Right lobe of liver (tissue), 4 donors: Measurements from ENCODE around the gene NGF.

Experiments
- CTCF ChIP-seq, 4 donors: fragments of 200-600 bp in 3 of 4; fragments of 450-650 bp in 1 of 4; IDR thresholded peaks; one replicate each; pipeline versions ENCODE4 v1.5.1 to v1.8.0; 2016 to 2022; ENCODE audit warnings: antibody characterized with exemption in 4 of 4, mild to moderate bottlenecking in 2 of 4
- POLR2A ChIP-seq: fragments of 450-650 bp; IDR thresholded peaks from one replicate; pipeline ENCODE4 v1.6.1; 2017; ENCODE audit warnings: antibody characterized with exemption, mild to moderate bottlenecking
- donor health status: DM: no; HTN: no; CAD: no.
- donor health status: DM: no; HTN: no; CAD: no.
- donor health status: DM: no; HTN: yes; CAD: no.

- TF ChIP-seq CTCF (IDR thresholded peaks at IDR 0.05) (no peak), POLR2A (no peak)
Measured at GRCh38 chr1:115322631-115323030, 15.4 kb downstream of the NGF start.
